ENCODE results near the gene MRPL4.
"Not testable (repeated sequence)": the region's sequence is repeated elsewhere in the genome, so short reads cannot be mapped to it uniquely, and the experiment has no call there.

The MRPL4 gene

GRCh38 chr19:10238172-10238783 is 13.7 kb upstream of the MRPL4 start:
- Histone ChIP-seq H3K27ac (peak overlapping the region; percentile 94), H3K4me2 (peak overlapping the region; percentile 94), H3K36me3 (no peaks in the 10 kb centered on the region), H3K9ac (no peak overlapping the region; the same call in 1 of the 2 replicates), H4K20me1 (no peaks in the 10 kb centered on the region), H3K27me3 (no peaks in the 10 kb centered on the region), H3K9me3 (no peaks in the 10 kb centered on the region), H3K4me3 (no peak overlapping the region), H3K4me1 (peaks cover 100% of the 10 kb centered on the region)
- no peak for TF ChIP-seq Cebpa-rat (IDR thresholded peaks at IDR 0.05)

DNA sequence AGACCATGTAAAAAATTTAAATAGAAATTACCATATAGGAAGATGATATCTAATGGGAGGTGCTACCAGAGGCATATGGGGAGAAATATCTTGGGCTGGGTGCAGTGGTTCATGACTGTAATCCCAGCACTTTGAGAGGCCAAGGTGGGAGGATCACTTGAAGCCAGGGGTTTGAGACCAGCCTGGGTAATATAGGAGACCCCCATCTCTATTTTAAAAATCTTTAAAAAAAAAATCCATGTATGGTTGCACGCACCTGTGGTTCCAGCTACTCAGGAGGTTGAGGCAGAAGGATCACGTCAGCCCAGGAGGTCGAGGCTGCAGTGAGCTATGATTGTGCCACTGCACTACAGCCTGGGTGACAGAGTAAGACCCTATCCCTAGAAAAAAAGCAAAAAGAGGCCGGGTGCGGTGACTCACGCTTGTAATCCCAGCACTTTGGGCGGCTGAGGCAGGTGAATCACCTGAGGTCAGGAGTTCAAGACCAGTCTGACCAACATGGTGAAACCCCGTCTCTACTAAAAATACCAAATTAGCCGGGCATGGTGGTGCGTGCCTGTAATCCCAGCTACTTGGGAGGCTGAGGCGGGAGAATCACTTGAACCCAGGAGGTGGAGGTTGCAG is 10.1 kb upstream of the MRPL4 start:
- not testable (repeated sequence) for H3K9ac ChIP-seq
- H3K4me1 ChIP-seq, result peaks cover 100% of the 10 kb centered on the region

DNA sequence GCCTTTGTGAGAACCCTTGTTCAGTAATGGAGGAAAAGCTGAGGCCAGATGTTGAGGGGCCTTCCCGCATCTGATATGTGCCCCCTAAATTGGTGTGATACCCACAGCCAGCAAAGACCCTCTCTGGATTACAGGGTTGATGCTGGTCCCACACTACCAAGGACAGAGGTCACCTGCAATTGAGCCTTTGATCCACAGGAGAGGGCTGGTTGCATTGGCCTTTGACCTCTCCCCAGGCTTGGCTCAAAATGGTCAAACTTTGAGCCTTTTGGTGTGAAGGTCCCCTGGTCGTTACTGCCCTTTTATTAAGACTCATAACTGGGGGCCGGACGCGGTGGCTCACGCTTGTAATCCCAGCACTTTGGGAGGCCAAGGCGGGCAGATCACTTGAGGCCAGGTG is 8.4 kb upstream of the MRPL4 start:
- Histone ChIP-seq H3K9ac (peak overlapping the region; percentile 57; the same call in 1 of the 2 replicates), H3K27ac (peak overlapping the region; percentile 88), H3K9me3 (no peaks in the 10 kb centered on the region), H3K36me3 (no peaks in the 10 kb centered on the region), H3K4me1 (peaks cover 100% of the 10 kb centered on the region), H3K27me3 (no peaks in the 10 kb centered on the region), H4K20me1 (no peaks in the 10 kb centered on the region), H3K4me3 (no peak overlapping the region), H3K4me2 (peak overlapping the region; percentile 77)
- no peak for TF ChIP-seq Cebpa-rat (IDR thresholded peaks at IDR 0.05)

More for the DNA sequence above, 10.1 kb upstream of the MRPL4 start:
- Histone ChIP-seq H3K27ac (peak overlapping the region; percentile 88), H3K4me2 (peak overlapping the region; percentile 77)
- not testable (repeated sequence) for H4K20me1 ChIP-seq, H3K9me3 ChIP-seq, H3K27me3 ChIP-seq, H3K4me3 ChIP-seq, H3K36me3 ChIP-seq

DNA sequence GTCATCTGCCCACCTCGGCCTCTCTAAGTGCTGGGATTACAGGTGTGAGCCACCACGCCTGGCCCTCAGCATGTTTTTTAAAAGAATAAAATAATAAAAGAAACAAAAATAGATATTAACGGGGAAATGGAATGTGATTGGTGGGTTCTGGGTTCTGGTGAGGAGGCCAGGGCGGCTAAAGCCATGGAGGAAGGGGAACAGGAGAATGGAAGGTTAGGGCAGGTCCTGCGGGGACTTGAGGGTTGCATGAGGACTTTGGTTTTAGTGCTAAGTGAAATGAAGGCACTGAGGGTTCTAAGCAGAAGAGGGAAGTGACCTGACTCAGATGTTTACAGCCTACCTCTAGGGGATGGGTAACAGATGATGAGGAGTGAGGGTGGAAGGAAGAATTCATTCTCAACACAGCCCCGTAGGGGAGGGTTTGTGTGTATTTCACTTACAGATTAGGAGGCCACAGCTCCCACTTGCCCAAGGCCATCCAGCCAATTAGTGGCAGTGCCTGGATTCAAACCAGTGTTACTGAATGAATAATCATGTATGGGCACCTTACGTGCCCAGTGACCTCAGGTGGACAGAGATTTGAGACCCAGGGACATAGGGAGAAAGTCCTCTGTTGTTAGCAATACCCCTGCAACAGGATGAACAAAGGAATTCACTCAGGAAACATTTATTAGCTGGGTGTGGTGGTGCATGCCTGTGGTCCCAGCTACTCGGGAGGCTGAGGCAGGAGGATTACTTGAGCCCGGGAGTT is 6.7 kb upstream of the MRPL4 start:
- Histone ChIP-seq H3K27ac (peak overlapping the region; percentile 88), H4K20me1 (no peaks in the 10 kb centered on the region), H3K4me2 (peak overlapping the region; percentile 77), H3K9me3 (no peaks in the 10 kb centered on the region), H3K36me3 (no peaks in the 10 kb centered on the region), H3K27me3 (no peaks in the 10 kb centered on the region), H3K4me1 (peaks cover 92% of the 10 kb centered on the region), H3K4me3 (no peak overlapping the region), H3K9ac (peak overlapping the region; percentile 45; the same call in 1 of the 2 replicates)
- TF ChIP-seq Cebpa-rat (IDR thresholded peaks at IDR 0.05), result no peak

DNA sequence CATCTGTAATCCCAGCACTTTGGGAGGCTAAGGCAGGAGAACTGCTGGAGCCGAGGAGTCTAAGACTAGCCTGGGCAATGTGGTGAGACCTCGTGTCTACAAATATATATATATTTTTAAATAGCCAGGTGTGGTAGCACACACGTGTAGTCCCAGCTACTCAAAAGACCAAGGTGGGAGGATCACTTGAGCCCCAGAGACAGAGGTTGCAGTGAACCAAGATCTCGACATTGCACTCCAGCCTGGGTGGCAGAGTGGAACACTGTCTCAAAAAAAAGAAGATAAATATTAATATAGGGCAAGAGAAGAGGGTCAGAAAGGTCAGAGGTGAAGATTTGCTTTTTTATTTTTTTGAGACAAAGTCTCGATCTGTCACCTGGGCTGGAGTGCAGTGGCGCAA is 5.5 kb upstream of the MRPL4 start:
- no peak overlapping the region for H3K9ac ChIP-seq

DNA sequence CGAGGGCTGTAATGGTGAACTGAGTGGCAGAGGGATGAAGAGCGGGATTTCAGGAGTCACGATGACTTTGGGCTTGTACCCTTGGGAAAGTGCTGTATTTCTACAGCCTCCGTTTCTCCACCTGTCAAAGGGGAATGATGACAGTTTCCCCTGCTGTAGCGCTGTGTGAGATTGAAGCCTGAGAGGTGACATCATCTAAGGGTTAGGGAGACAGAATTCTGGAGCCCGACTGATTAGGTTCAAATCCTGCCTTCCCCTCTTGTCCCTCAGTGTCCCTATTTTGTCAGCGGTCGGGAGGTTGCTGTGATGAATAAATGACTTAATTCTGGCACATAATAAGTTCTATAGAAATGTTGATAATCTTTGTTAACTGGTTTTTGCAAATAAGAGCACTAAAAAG is 693 bp downstream of the MRPL4 start:
- Histone ChIP-seq H3K9ac (peak overlapping the region; percentile 89), H3K4me3 (peak overlapping the region; percentile 89), H3K4me1 (peaks cover 49% of the 10 kb centered on the region), H3K27ac (peak overlapping the region; percentile 85), H4K20me1 (peaks cover 24% of the 10 kb centered on the region; the same call in 1 of the 2 replicates), H3K9me3 (no peaks in the 10 kb centered on the region), H3K27me3 (no peaks in the 10 kb centered on the region), H3K36me3 (peaks cover 45% of the 10 kb centered on the region), H3K4me2 (peak overlapping the region; percentile 96)
- no peak for TF ChIP-seq Cebpa-rat (IDR thresholded peaks at IDR 0.05)

More for the DNA sequence above, 5.5 kb upstream of the MRPL4 start:
- Histone ChIP-seq H4K20me1 (no peaks in the 10 kb centered on the region), H3K9me3 (no peaks in the 10 kb centered on the region), H3K4me3 (no peak overlapping the region), H3K27ac (peak overlapping the region; percentile 54), H3K4me1 (peaks cover 90% of the 10 kb centered on the region), H3K27me3 (no peaks in the 10 kb centered on the region), H3K4me2 (peak overlapping the region; percentile 77; the same call in 1 of the 2 replicates), H3K36me3 (no peaks in the 10 kb centered on the region)
- TF ChIP-seq Cebpa-rat (IDR thresholded peaks at IDR 0.05), result no peak

- no peak for TF ChIP-seq Cebpa-rat (IDR thresholded peaks at IDR 0.05)
- no peak overlapping the region for H3K9ac ChIP-seq
- no peak overlapping the region for H3K4me2 ChIP-seq
Observed at GRCh38 chr19:10254244-10254643, 2.2 kb downstream of the MRPL4 start.

GRCh38 chr19:10255358-10255757 is 3.3 kb downstream of the MRPL4 start:
- Histone ChIP-seq H3K4me2 (no peak overlapping the region), H4K20me1 (peaks cover 36% of the 10 kb centered on the region; the same call in 1 of the 2 replicates), H3K4me3 (no peak overlapping the region), H3K4me1 (peaks cover 30% of the 10 kb centered on the region), H3K27ac (no peak overlapping the region), H3K9ac (no peak overlapping the region), H3K27me3 (no peaks in the 10 kb centered on the region), H3K9me3 (no peaks in the 10 kb centered on the region), H3K36me3 (peaks cover 70% of the 10 kb centered on the region)
- TF ChIP-seq Cebpa-rat (IDR thresholded peaks at IDR 0.05), result no peak

More at GRCh38 chr19:10254244-10254643, 2.2 kb downstream of the MRPL4 start:
- no peak overlapping the region for H3K4me3 ChIP-seq
- peaks cover 36% of the 10 kb centered on the region; the same call in 1 of the 2 replicates for H4K20me1 ChIP-seq
- H3K36me3 ChIP-seq, result peaks cover 60% of the 10 kb centered on the region
- no peaks in the 10 kb centered on the region for H3K9me3 ChIP-seq
- H3K4me1 ChIP-seq, result peaks cover 34% of the 10 kb centered on the region
- H3K27me3 ChIP-seq, result no peaks in the 10 kb centered on the region
- H3K27ac ChIP-seq, result no peak overlapping the region

DNA sequence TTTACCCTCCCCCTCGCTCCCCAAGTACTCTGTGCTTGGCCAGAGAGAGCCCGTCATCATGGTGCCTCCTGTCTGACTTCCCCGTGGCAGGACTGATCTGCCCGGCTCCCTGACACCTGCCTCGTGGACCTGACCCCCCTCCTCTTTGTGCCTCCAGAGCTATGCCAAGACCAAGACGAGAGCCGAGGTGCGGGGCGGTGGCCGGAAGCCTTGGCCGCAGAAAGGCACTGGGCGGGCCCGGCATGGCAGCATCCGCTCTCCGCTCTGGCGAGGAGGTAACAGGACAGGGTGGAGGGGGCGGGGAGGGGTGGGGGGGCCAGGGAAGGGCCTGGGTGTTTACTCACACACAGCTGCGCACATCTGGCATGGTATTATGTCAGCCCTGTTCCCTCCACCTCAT is 4.5 kb downstream of the MRPL4 start:
- H3K4me1 ChIP-seq, result peaks cover 26% of the 10 kb centered on the region
- no peaks in the 10 kb centered on the region for H3K27me3 ChIP-seq
- peaks cover 36% of the 10 kb centered on the region; the same call in 1 of the 2 replicates for H4K20me1 ChIP-seq
- peaks cover 71% of the 10 kb centered on the region for H3K36me3 ChIP-seq
- TF ChIP-seq Cebpa-rat (IDR thresholded peaks at IDR 0.05), result no peak
- no peak overlapping the region for H3K4me2 ChIP-seq
- H3K9ac ChIP-seq, result no peak overlapping the region
- no peak overlapping the region for H3K4me3 ChIP-seq
- H3K9me3 ChIP-seq, result no peaks in the 10 kb centered on the region
- no peak overlapping the region for H3K27ac ChIP-seq

Measured in BLaER1 (cell line).